GM21723 (cell line): ENCODE data around the gene TCAF1.

Source experiments
- ATAC-seq: cut with Tn5 transposase; IDR thresholded peaks from one replicate; pipeline ENCODE4 v1.9.1; 2021; ENCODE audit warnings: mild to moderate bottlenecking, moderate library complexity; ENCODE audit not compliant: unreplicated experiment

The TCAF1 gene, protein sequence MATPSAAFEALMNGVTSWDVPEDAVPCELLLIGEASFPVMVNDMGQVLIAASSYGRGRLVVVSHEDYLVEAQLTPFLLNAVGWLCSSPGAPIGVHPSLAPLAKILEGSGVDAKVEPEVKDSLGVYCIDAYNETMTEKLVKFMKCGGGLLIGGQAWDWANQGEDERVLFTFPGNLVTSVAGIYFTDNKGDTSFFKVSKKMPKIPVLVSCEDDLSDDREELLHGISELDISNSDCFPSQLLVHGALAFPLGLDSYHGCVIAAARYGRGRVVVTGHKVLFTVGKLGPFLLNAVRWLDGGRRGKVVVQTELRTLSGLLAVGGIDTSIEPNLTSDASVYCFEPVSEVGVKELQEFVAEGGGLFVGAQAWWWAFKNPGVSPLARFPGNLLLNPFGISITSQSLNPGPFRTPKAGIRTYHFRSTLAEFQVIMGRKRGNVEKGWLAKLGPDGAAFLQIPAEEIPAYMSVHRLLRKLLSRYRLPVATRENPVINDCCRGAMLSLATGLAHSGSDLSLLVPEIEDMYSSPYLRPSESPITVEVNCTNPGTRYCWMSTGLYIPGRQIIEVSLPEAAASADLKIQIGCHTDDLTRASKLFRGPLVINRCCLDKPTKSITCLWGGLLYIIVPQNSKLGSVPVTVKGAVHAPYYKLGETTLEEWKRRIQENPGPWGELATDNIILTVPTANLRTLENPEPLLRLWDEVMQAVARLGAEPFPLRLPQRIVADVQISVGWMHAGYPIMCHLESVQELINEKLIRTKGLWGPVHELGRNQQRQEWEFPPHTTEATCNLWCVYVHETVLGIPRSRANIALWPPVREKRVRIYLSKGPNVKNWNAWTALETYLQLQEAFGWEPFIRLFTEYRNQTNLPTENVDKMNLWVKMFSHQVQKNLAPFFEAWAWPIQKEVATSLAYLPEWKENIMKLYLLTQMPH

GRCh38 chr7:143901668-143902331 is at the start of gene TCAF1:
Gene TCAF1 (minus strand): TSS chr7:143902176. CDS start chr7:143876608, 25,568 bp downstream.
- ATAC-seq = peak; percentile 93

- no peak for ATAC-seq
Observed at GRCh38 chr7:143948733-143949132, 46.8 kb upstream of the TCAF1 start.

DNA sequence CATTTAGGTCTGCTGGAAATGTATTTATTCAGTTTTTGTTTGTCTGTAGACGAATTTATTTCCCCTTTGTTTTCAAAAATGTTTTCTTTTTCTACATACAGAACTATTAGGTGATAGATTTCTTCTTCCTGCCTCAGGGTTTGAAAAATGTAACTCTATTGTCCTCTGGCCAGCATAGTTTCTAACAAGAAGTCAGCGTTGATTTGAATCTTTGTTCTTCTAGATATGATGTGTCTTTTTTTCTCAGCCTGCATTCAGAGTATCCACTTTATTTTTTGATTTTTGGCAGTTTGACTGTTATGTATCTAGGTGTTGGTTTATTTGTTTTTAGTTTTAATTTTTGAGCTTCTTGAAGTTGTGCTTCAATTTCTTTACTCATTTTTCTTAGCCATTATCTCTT is 45.1 kb upstream of the TCAF1 start:
- no peak for ATAC-seq

DNA sequence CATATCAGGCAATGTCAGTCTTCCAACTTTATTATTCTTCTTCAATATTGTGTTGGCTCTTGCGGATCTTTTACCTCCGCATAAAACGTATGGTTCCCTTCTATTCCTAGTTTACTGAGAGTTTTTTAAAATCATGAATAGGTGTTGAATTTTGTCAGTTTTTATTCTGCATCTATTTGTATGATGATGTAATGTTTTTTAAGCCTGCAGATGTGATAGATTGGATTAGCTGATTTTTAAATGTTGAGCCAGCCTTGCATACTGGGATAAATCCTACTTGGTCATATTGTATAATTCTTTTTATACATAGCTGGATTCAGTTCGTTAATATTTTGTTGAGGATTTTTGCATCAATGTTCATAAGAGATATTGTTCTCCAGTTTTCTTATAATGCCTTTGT is 43.4 kb upstream of the TCAF1 start:
- ATAC-seq = no peak

- no peak for ATAC-seq
Observed at GRCh38 chr7:143938379-143939243, 36.6 kb upstream of the TCAF1 start.

- ATAC-seq = no peak
Observed at GRCh38 chr7:143936087-143937009, 34.4 kb upstream of the TCAF1 start.

DNA sequence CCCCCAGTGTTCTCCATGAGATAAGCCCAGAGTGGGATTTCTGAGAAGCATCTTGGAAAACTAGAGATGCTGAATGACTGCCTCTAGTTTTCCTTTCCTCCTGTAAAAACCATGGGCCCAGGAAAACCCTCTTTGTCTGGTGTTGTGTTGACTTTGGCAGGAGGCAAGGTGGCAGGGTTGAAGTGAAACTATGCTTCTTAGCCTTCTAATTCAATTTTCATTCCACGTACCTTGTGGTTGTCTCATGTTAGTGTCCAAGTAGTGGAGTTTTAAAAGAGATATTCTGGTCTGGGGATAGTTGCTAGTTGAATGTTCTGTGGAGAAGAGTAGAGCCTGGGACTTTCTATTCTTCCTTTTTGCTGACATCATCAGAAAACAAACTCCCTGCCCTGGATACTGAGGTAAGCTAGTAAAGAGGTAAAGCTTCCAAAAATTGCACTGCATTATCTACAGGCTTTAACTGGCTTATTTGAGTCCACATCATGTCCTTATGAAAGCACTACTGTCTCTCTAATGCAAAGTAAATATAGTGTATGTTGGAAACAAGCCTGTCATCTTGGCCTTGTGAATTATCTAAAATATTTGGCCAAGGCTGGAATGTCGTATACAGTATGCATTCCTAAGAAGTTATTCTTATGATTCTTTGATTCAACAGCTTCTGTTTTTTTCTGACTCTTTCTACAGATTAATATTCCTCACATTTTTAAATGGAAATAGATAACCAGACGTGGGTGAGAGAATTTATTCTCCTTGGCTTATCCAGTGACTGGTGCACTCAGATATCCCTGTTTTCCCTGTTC is 32.8 kb upstream of the TCAF1 start, which contains the start of gene OR2F2:
Gene OR2F2 (plus strand): TSS at position 708 of the 800 bp plus-strand sequence. CDS start 0 bp downstream, at position 708.
- no peak for ATAC-seq

DNA sequence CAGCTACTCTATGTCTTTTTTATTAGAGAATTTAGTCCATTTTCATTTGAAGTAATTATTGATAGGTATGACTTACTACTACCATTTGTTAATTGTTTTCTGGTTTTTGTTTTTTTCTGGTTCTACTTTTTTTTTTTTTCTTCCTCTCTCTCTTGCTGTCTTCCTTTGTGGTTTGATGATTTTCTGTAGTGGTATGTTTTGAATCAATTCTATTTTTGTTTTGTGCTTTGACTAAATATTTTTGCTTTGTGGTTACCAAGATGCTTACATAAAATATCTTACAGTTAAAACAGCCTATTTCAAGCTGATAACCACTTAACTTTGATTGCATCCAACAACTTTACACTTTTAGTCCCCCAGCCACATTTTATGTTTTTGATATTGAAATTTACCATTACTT is 29.8 kb upstream of the TCAF1 start:
- no peak for ATAC-seq

- peak; percentile 61 for ATAC-seq
Observed at GRCh38 chr7:143929224-143929920, 27.4 kb upstream of the TCAF1 start.

GRCh38 chr7:143924851-143925250 is 22.9 kb upstream of the TCAF1 start:
- ATAC-seq = no peak

DNA sequence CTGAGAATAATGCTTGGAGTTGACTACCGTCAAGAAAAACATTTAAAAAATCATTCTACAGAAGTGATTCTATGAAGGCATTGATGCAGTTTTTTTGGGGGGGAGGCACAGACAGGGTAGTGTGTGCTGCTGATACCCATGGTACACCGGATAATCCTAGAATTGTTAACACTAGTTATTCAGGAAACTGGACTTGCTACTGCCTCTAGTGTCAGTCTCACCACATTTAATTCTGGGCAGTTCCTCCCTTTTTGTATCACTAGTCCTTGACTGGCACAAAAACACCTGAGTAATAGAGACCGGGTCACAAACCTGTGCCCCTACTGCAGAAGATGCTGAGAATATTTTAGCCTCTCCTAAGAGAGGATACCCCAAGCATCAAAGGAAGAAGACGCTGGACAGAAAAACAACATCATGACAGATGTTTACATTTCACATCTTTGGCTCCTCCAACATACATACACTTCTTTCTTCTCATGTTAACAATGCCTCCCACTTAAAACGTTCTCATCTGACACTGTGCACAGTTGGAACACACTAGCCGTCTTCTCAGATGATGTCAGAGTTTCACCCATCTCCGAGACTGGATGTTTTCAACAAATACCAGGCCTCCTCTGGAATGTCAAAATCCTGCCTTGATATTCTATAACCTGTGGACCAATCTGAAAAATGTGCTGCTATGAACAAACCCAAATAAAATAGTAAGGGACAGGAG is 13.1 kb upstream of the TCAF1 start:
- no peak for ATAC-seq

DNA sequence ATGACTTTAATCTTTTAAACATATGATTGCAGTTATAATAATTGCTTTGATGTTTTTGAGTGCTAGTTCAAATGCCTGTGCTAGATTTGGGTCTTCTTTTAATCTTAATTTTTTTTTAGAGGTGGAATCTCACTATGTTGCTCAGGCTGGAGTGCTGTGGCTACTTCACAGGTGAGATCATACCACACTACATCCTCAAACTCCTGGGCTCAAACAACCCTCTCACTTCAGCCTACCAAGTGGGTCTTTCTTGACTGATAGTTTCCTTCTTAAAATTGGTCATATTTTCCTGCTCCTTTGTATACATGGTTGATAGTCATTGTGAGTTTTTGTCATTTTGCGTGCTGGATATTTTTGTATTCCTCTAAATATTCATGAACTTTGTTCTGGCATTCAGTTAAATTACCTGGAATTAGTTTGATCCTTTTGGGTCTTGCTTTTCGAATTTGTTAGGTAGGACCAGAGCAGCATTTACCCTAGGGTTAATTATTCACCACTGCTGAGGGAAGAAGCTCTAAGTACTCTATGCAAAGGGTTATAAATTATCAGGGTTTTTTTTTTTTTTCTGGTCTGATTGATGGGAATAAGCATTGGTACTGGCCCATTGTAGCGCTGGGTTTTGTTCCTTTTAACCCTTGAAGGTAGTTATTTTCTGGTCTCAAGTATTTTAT is 12.1 kb upstream of the TCAF1 start:
- no peak for ATAC-seq

DNA sequence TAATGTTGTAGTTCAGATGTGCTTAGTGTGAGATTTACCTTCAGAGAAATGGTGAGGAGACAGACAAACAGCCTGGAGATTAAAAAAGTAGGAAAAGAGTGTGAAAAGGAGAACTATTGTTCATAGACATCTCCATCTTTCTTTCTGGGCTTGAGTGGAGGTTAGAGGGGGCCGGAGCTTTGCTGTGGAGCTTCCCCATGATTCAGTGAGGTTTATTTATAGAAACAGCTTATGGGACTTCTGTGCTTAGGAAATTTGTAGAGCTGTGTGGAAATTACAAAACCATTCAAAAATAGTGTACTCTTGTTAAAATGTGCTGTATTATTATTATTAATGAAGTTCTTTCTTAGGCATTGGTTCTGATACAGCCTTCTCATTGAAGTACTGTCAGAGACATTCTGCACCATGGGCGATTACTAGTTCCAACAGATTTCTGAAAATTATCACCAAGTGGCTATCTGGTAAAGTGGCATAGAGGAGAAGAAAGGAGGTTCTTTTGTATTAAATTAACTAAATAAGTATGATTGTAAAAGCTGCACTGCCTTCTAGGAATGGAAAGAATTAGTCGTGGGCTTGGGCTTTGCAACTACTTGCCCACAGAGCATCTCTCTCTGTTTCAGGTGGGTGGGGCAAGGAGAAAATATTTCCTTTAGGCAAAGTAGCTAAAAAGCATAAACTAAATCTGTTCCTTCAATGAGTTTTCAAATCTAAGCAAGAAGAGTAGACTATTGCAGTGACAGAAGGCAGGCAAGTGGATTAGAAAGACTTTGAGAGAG is 8.7 kb upstream of the TCAF1 start:
- no peak for ATAC-seq

DNA sequence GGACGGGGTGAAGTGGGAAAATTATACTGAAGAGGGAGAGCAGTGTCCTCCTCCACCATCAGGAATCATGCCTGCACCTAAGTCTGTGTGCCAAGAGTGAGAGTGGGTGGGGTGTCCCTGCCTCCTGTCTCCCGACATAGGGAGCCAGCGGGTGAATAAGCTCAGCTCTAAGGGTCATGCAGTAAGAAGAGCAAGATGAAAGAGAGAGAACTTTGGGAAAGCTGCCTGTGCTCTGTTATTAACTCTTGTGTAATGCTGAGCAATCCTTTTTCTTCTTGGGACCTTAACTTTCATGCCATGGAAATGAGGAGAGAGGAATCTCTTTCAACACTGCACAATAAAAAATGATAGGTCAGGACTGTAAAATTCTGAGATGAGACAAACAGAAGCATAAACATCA is 7.9 kb upstream of the TCAF1 start:
- ATAC-seq = no peak

DNA sequence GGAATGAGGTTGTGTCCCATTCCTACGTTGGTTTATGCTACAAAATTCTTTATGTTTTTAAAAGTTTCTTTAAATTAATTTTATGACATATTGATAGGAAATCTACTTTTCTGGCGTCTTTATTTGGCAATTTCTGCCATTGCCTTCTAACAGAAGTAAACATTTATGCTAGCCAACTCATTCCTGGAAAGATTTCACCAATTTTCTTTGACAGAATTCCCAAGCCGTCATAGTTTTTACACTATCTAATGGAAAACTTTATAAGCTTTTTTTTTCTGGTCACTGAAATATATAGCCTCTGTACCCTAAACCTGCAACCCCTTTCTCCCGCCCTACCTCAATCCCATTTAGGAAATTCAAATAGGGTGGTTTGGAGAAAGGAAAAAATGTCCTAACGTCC is 6.1 kb upstream of the TCAF1 start:
- no peak for ATAC-seq

DNA sequence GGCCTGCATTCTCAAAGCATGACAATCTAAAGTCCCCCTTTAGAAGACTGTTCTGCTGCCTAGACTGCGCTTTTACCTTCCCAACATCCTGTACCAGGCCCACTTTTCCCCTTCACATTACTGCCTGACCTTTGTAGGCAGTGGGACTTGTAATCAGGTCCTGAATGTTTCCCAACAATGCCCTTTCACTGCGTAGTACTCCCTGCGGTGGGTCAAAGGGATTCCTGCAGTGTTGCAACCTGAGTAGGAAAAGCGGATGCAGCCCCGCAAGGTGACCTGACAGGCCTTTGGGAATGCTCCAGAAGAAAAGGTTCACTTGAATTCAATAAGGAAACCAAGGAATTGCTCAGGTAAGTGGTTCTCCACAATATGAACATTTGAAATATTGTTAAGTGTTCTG is 4.9 kb upstream of the TCAF1 start:
- no peak for ATAC-seq
